GM12878 (cell line): Measurements from ENCODE around the gene DNTTIP2. TPM values are rescaled to one million over a fixed set of nuclear protein-coding genes. Genes with fewer than 3 reads are reported as not detected.

ENCODE experiments used
- ATAC-seq: fragments of 200-7000 bp; cut with Tn5 transposase; 3 replicates; pipeline ENCODE4 v1.9.1; 2020; ENCODE audit warnings: mild to moderate bottlenecking, moderate library complexity
- BruUV-seq: library from RNA; stranded (reverse); fragments of 400-500 nt; replicated peaks from 2 replicates; lab custom pipeline; 2021; lab: Mats Ljungman, UMichigan
- CTCF ChIA-PET: fragments of 300-600 bp; sonication (Branson Sonifier 250); formaldehyde crosslinking; extraction: SDS; loops from one replicate; lab custom pipeline; 2021; ENCODE audit warnings: inconsistent platforms; lab: Yijun Ruan, JAX
- POLR2A ChIA-PET: fragments of 350-600 bp; formaldehyde crosslinking; extraction: SDS; loops from one replicate; lab custom pipeline; 2021; ENCODE audit warnings: inconsistent platforms; lab: Charles Lee
- RAD21 ChIA-PET: fragments of 300-600 bp; sonication (Branson Sonifier 250); formaldehyde crosslinking; loops from one replicate; lab custom pipeline; 2023; ENCODE audit warnings: antibody characterized with exemption; ENCODE audit not compliant: unreplicated experiment; lab: Charles Lee
- SMC1A ChIA-PET: fragments of 300-600 bp; sonication (Branson Sonifier 250); formaldehyde crosslinking; loops from one replicate; lab custom pipeline; 2023; ENCODE audit not compliant: unreplicated experiment, uncharacterized antibody; lab: Charles Lee
- DNase-seq: peaks from one replicate; pipeline ENCODE4 v3.0.0-alpha.2; 2011; ENCODE audit warnings: low read depth, low spot score
- FAIRE-seq: peaks from 3 replicates; lab custom pipeline; 2011; peaks lifted over from hg19 to GRCh38; lab: Jason Lieb, UNC
- H2AFZ ChIP-seq: 2 replicates; pipeline ENCODE4 v1.6.0; 2011; ENCODE audit warnings: low read depth, low read length, control low read depth; ENCODE audit not compliant: control insufficient read depth
- H3K27ac ChIP-seq: 2 replicates; pipeline ENCODE4 v1.5.1; 2011; ENCODE audit warnings: control low read depth; ENCODE audit not compliant: control insufficient read depth, insufficient read depth
- H3K27me3 ChIP-seq, 2 experiments: replicated peaks in 1 of 2; 2 replicates each; pipeline versions ENCODE4 v1.6.0 to v1.6.1; 2011; ENCODE audit warnings: low read length in 1 of 2; ENCODE audit not compliant: control insufficient read depth in 2 of 2, insufficient read depth in 2 of 2
- H3K36me3 ChIP-seq, 2 experiments: 2 replicates each; pipeline ENCODE4 v1.5.1; 2011; ENCODE audit warnings: low read length in 1 of 2; ENCODE audit not compliant: control insufficient read depth in 2 of 2, insufficient read depth in 2 of 2
- H3K4me1 ChIP-seq: 2 replicates; pipeline ENCODE4 v1.6.1; 2011; ENCODE audit warnings: mild to moderate bottlenecking, low read length, moderate library complexity, mixed read lengths; ENCODE audit not compliant: control insufficient read depth, insufficient read depth
- H3K4me2 ChIP-seq: 2 replicates; pipeline ENCODE4 v1.6.0; 2011; ENCODE audit warnings: control low read depth; ENCODE audit not compliant: control insufficient read depth, insufficient read depth
- H3K4me3 ChIP-seq: fragments of 200-600 bp; sonication (generic); 2 replicates; pipeline ENCODE4 v1.5.1; 2016
- H3K79me2 ChIP-seq: 2 replicates; pipeline ENCODE4 v1.6.0; 2011; ENCODE audit warnings: low read length; ENCODE audit not compliant: control insufficient read depth, insufficient read depth
- H3K9ac ChIP-seq: 2 replicates; pipeline ENCODE4 v1.8.0; 2011; ENCODE audit warnings: low read length, control low read depth, mixed read lengths; ENCODE audit not compliant: control insufficient read depth, insufficient read depth
- H3K9me3 ChIP-seq: replicated peaks from 3 replicates; pipeline ENCODE4 v1.5.1; 2011; ENCODE audit warnings: mild to moderate bottlenecking, low read length; ENCODE audit not compliant: control insufficient read depth, insufficient read depth
- H4K20me1 ChIP-seq: 2 replicates; pipeline ENCODE4 v1.6.0; 2011; ENCODE audit not compliant: control insufficient read depth, insufficient read depth
- BCL11A ChIP-seq: IDR thresholded peaks from 2 replicates; pipeline ENCODE4 v1.6.1; 2011; ENCODE audit warnings: low read depth, low read length
- BCL3 ChIP-seq: IDR thresholded peaks from 2 replicates; pipeline ENCODE4 v1.6.1; 2011; ENCODE audit warnings: borderline replicate concordance, low read depth, mild to moderate bottlenecking, moderate library complexity, low read length; ENCODE audit not compliant: insufficient read depth, poor library complexity, severe bottlenecking
- BCLAF1 ChIP-seq: fragments of 450-650 bp; IDR thresholded peaks from 2 replicates; pipeline ENCODE4 v1.6.1; 2017; ENCODE audit warnings: antibody characterized with exemption, mild to moderate bottlenecking, moderate library complexity
- BMI1 ChIP-seq: fragments of 450-650 bp; IDR thresholded peaks from 2 replicates; pipeline ENCODE4 v1.6.1; 2016; ENCODE audit warnings: mild to moderate bottlenecking, moderate library complexity, borderline replicate concordance
- CUX1 ChIP-seq: IDR thresholded peaks from 2 replicates; pipeline ENCODE4 v1.6.1; 2012; ENCODE audit warnings: improper control_type of control experiment, low read depth, low read length; ENCODE audit not compliant: insufficient replicate concordance
- JUNB ChIP-seq: IDR thresholded peaks from 2 replicates; pipeline ENCODE4 v1.6.1; 2016; ENCODE audit warnings: antibody characterized with exemption, mild to moderate bottlenecking
- MTA2 ChIP-seq: fragments of 450-650 bp; IDR thresholded peaks from 2 replicates; pipeline ENCODE4 v1.6.1; 2016; ENCODE audit warnings: low read depth, mild to moderate bottlenecking, moderate library complexity
- NFIC ChIP-seq: IDR thresholded peaks from 2 replicates; pipeline ENCODE4 v1.6.1; 2012; ENCODE audit warnings: low read depth, mild to moderate bottlenecking, inconsistent platforms, low read length, moderate library complexity
- POU2F2 ChIP-seq: IDR thresholded peaks from 3 replicates; pipeline ENCODE4 v1.6.1; 2011; ENCODE audit warnings: low read depth, mild to moderate bottlenecking, low read length, borderline replicate concordance
- RCOR1 ChIP-seq: conservative IDR thresholded peaks from 2 replicates; pipeline ENCODE4 v1.6.1; 2012; ENCODE audit warnings: low read depth, low read length, improper control_type of control experiment
- SP1 ChIP-seq: IDR thresholded peaks from one replicate; pipeline ENCODE4 v1.6.1; 2011; ENCODE audit warnings: low read depth, low read length
- SREBF1 ChIP-seq: IDR thresholded peaks from 2 replicates; pipeline ENCODE4 v1.6.1; 2012; ENCODE audit warnings: mild to moderate bottlenecking, low read length
- TCF7 ChIP-seq: IDR thresholded peaks from 2 replicates; pipeline ENCODE4 v1.6.1; 2014; ENCODE audit warnings: antibody characterized with exemption, borderline replicate concordance
- ZNF207 ChIP-seq: fragments of 450-650 bp; IDR thresholded peaks from 2 replicates; pipeline ENCODE4 v1.6.1; 2014; ENCODE audit warnings: antibody characterized with exemption, mild to moderate bottlenecking, borderline replicate concordance
- ZNF274 ChIP-seq: IDR thresholded peaks from one replicate; pipeline ENCODE4 v1.8.0; 2011; ENCODE audit not compliant: insufficient read length, insufficient read depth
- WGBS: methylation state at CpG from one replicate; pipeline ENCODE4 v1.1.6; 2016; ENCODE audit warnings: low lambda C conversion rate; ENCODE audit not compliant: insufficient replicate concordance, insufficient coverage; ENCODE audit errors: missing lambda C conversion rate; 5-methylcytosine and 5-hydroxymethylcytosine counted together
- in situ Hi-C: fragments of 300-500 bp; cut with MboI; formaldehyde crosslinking; loops from 9 replicates; pipeline ENCODE4 v1.14.3; 2018; ENCODE audit warnings: mixed read lengths
- intact Hi-C: fragments of 100-400 bp; cut with micrococcal nuclease; formaldehyde crosslinking; loops from one replicate; pipeline ENCODE4 v1.14.2; 2022; ENCODE audit not compliant: unreplicated experiment
- polyA plus RNA-seq, 11 experiments: library from polyadenylated mRNA; depleted of rRNA in 4 of 11; unstranded in 6 of 11; stranded (reverse) in 5 of 11; fragments of >200 nt; fragmentation: Nextera tagmentation in 4 of 11; fragmentation: Illumina TruSeq in 1 of 11; extraction: Ambion mirVana in 4 of 11; extraction: Trizol in 1 of 11; gene quantifications; 1 replicate in 1 of 11; 2 replicates in 10 of 11; pipeline versions ENCODE4 v1.2.1 to v1.2.3, GENCODE V29; 2011 to 2016; ENCODE audit warnings: inconsistent platforms in 2 of 11, missing spikeins in 2 of 11, low read depth in 1 of 11
- total RNA-seq, 4 experiments: library from RNA; depleted of rRNA in 3 of 4; stranded (reverse); fragments of >200 nt in 3 of 4; fragmentation: Illumina TruSeq in 1 of 4; extraction: Trizol in 1 of 4; gene quantifications; 2 replicates each; pipeline versions ENCODE4 v1.2.1 to v1.2.3, GENCODE V29; 2013 to 2021

The DNTTIP2 gene
- total and polyA plus RNA-seq, 10 of the 15 experiments (the other 5 are each of a cell fraction or from before 2014, with no cell fraction given): 34.3 to 99.2 (median 74.9) TPM

GRCh38 chr1:93822730-93823425 lies 56.1 kb downstream of the DNTTIP2 start:
- Histone ChIP-seq H3K36me3 (no peaks in the 10 kb centered on the region), H3K9me3 (no peaks in the 10 kb centered on the region), H3K79me2 (no peaks in the 10 kb centered on the region), H3K4me2 (no peak overlapping the region), H3K9ac (no peak overlapping the region), H3K4me1 (no peaks in the 10 kb centered on the region), H3K27me3 (peaks cover 0 to 2% of the 10 kb centered on the region in 2 experiments; a peak in 2 of 4 replicates), H4K20me1 (no peaks in the 10 kb centered on the region), H3K27ac (no peak overlapping the region), H2AFZ (no peak overlapping the region), H3K4me3 (no peak overlapping the region)
- CTCF ChIA-PET: no interaction called here
- TF ChIP-seq SREBF1: no peak
- TF ChIP-seq JUNB: no peak
- no peak for TF ChIP-seq POU2F2
- no peak for TF ChIP-seq BCL11A
- no peak for TF ChIP-seq ZNF207
- no peak for TF ChIP-seq ZNF274
- no peak for TF ChIP-seq BCL3
- no peak for TF ChIP-seq BMI1
- no peak for TF ChIP-seq SP1
- TF ChIP-seq CUX1: no peak
- no peak for TF ChIP-seq MTA2
- no peak for TF ChIP-seq BCLAF1
- TF ChIP-seq RCOR1: no peak
- TF ChIP-seq TCF7: no peak
- TF ChIP-seq NFIC: no peak
- ATAC-seq (no peak), FAIRE-seq (no peak), DNase-seq (no peak)
- intact Hi-C loops (no loop called here), in situ Hi-C loops (no loop called here)
- RAD21 ChIA-PET: no interaction called here
- POLR2A ChIA-PET: no interaction called here
- SMC1A ChIA-PET: interaction anchor here (0.6 kb wide), 1 partner anchor 277 kb away, joined by 4 read pairs; no protein-coding TSS in a partner anchor
- BruUV-seq: no TSS peak
- WGBS: no CpG with 5 or more reads among the region's 2 CpGs
